Midbrain (tissue), 1 donor: ENCODE results near the gene RIPOR1.
"Not testable (repeated sequence)": the region's sequence is repeated elsewhere in the genome, so short reads cannot be mapped to it uniquely, and the experiment has no call there.

ENCODE experiments used
- DNase-seq: peaks from one replicate; lab custom pipeline; 2025; lab: John Stamatoyannopoulos, UW

The RIPOR1 gene

DNA sequence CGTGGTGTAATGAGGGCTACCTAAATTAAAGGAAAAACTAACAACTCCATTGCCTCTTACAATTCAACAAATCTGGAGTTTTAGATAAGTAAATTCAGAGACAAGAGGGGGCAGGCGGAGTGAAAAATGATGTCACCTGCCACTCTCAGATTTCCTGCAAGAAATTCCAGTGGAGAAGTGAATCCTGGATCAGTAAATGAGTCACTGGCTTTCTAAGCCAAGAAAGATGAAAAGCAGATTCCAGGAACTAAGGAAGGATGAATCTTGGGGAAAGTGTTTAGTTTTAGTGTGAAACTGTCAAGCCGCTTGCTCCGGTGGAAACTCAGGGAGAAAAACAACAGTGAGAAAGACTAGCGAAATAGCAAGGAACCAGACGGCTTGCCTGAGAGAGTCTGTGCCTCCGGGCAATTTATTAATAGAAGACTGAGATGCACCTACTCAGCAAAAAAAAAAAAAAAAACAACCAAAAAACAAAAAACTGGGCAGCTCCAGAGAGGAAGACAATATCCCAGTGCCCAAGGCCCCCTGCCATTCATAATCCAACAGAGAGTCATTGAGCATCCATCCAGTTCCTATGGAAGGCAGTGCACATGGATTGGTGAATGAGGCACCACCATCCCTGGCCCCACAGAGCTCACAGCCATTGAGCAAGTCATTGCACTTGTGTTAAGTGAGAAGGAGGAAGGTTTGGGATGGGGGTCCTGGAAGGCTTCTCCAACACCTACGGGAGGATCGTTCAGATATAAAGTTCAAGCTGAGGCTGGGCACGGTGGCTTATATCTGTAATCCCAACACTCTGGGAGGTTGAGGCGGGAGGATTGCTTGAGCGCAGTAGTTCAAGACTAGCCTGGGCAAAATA is 12.1 kb upstream of the RIPOR1 start:
- no peak for DNase-seq

DNA sequence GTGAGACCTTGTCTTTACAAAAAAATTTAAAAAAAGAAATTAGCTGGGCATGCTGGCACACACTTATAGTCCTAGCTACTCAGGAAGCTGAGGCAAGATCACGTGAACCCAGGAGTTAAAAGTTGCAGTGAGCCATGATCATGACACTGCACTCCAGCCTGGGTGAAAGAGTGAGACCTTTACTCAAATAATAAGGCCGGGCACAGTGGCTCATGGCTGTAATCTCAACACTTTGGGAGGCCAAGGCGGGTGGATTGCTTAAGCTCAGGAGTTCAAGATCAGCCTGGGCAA is 11.5 kb upstream of the RIPOR1 start:
- no peak for DNase-seq

DNA sequence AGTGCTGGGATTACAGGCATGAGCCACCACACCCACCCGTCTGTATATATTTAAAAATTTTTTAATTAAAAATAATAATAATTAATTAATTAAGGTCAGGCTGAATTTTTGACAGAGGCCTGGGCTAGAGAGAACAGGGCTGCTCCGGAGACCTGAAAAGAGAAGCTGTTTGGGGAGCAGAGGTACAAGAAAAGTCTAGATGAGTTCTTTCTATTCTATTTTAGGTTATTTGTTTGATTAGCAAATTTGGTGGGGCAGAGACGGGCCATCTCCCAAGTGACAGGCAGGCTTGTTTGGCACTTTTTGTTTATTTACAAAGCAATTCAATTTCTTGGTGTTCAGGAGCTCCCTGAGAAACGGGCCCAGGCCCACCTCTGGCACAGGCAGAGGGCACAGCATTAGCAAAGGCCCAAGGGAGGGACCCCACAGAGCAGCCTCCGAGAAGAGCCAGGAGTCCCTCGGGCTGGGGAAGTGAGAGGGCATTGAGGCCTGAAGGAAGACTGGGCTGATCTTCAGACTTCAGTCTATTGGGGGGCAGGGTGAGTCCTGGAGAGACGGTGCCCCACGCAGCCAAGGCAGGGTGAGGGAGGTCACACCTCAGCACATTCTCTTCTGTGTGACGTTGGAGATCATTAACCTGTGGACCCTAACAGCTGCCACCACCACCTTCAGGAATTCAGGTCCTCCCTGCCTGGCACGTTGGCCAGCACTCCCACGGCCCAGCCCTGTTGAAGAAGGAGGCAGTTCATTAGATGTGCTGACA is 10.8 kb upstream of the RIPOR1 start:
- no peak for DNase-seq

GRCh38 chr16:67518676-67519075 is 10.0 kb upstream of the RIPOR1 start:
- DNase-seq = no peak

GRCh38 chr16:67519242-67519641 is 9.4 kb upstream of the RIPOR1 start:
- DNase-seq = no peak

DNA sequence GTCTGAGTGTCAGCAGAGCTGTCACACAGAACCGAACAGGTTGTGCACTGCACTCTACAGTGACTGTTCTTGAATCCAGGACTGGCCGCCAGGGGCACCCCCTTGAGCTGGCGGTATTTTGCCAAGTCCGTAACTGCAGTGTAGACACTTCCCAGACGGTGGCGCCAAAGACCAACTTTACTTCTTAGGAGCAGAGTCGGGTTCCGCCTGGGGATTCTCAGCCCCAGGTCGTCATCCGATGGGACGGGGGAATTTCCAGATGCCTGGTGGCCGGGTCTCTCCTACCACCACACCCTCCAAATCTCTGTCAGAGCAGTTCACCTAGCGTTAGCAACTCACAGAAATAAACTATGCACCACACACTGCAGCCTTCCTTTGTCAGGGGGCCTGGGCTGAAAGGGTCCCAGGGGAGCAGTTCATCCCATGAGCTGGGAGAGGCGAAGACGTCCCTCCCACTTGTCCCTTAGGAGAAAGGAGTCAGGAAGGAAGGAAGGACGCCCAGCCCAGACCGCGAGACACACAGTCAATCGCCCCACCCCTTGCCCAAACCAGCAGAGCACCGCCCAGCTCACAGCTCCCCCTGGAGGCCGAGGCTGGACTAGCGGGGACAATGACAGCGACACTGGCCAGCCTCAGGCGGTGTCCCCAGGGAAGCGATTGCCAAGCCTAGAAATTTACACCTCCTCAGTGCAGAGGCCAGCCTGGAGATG is 7.4 kb upstream of the RIPOR1 start:
- peak; percentile 93 for DNase-seq

DNA sequence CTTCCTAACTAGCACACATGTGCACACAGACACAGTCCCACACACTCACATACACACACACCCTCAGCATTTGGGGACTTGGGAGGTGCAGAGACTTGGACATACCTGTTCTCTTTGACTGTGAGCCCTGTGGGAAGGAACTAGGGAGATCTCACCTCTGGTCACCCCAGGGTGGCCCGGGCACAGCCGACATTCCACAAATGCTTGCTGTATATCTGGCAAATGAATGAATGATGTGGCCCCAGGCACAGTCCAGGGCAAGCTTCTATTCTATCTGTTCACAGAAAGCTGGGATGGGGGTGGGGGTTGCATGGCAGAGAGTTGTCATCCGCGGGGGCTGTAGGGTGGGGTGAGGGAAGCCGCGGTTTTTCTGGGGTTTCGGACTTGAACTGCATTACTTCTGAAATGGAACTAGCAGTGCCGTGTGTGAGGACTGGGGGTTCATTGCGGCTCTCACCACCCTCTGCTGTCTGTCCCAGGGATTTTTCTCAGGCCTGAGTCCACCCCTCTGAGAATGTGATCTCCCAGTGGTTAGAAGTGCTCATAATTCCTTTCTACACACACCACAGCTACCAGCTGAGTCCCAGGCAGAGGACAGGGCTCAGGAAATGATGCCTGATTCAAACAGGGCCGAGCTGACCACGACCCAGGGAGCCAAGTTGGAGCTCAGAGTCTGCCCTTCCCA is 3.3 kb upstream of the RIPOR1 start:
- DNase-seq = no peak

- DNase-seq = no peak
Observed at GRCh38 chr16:67526149-67526791, 2.4 kb upstream of the RIPOR1 start.

- no peak for DNase-seq
Observed at GRCh38 chr16:67528870-67529581, 397 bp downstream of the RIPOR1 start.

DNA sequence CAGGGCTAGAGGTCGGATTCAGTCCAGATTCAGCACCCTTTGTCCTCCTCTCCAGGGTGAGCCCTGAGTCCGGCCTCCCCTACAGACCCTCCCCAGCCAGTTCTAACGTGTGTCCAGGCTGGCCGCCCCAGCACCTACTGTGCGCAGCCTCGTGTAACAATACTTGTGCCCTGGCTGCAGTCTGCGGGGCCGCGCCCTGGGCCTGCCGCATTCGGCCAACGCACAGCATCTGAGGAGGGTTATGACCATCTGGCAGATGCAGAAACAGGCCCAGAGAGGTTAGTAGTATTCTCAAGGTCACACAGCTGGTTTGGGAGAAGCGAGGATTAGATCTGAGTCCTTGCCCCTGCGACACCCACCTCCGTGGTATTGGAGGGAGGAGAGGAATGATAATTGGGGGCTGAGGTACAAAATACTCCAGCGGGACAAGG is 968 bp downstream of the RIPOR1 start:
- DNase-seq = no peak

DNA sequence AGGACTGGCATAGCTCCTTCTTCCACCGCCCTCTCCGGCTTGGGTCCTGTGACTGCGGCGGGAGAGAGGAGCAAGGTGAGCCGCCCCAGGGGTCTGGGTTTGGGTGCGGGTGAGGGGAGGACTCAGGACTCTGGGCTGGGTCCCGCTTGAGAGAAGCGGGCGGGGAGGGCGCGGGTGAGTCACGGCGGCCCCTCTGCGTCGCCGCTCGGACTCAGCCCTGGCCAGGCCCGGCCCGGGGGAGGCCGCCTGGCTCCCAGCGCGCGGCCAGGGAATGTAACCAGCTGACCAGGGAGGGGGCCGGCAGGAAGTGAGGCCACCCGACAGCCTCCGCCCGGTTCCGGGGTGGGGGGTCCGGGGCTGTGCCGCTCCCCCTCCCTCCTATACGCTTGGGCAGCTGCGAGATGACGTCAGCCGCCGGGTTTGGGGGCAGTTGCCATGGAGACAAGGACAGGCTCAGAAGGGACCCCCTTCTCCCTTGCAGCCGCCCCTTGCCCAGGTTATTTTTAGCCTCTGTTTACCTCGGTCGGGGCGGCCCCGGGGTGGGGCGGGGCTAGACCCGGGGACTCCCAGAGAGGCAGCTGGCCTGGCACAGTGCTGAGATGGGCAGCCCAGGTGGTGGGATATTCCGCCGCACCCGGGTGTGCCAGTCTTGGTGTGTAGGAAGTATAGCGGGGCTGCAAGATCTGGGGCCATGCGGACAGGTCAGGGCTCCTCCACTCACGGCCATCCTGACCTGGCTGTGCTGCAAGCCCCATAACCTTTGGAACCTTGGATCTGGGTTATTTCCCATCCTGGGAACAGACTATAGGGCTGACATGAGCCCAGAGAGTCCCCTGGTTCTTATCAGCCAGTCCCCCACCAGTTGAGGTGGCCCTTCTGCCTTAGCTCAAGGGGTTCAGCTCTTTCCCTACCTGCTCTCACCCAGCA is 1.6 kb downstream of the RIPOR1 start:
- DNase-seq = peak; percentile 41

DNA sequence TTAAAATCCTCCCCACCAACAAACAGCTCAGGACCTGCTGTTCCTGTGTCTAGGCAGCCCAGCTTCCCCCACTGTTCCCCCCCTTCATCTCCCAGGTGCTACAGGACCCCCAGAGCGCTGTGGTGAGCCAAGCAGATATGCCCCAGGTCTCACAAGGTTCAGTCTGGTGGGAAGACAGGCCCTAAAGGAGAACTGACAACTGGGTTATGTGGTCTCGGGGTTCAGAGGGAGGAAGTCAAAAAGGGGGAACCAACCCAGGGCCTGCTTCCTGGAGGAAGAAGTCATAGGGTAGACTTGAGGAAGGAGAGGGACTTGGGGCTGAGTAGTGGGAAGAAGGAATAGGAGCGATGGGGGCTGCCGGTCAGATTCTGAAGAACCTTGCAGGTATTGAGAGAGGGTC is 2.6 kb downstream of the RIPOR1 start:
- peak; percentile 39 for DNase-seq

GRCh38 chr16:67533024-67533560 is 4.5 kb downstream of the RIPOR1 start:
- DNase-seq = no peak

GRCh38 chr16:67533987-67534386 is 5.4 kb downstream of the RIPOR1 start:
- DNase-seq = not testable (repeated sequence)

- no peak for DNase-seq
Observed at GRCh38 chr16:67534431-67534830, 5.8 kb downstream of the RIPOR1 start.

- DNase-seq = no peak
Observed at GRCh38 chr16:67535201-67535600, 6.6 kb downstream of the RIPOR1 start.

DNA sequence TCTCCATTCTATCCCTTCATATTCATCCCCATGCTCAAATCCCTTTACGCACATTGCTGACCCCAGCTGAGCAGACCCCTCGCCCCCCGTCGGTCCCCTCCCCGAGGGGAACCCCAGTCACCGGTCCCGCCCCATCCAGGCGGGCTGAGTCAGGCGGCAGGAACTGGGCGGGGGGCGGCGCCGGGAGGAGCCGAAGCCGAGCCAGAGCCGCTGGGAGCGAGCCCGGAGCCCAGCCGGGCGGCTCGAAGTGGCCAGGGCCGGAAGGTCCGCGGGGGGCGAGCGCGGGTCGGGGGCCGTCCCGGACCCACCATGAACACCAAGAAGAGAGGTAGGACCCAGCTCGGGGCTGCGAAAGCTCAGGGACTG is 8.6 kb downstream of the RIPOR1 start:
- DNase-seq = peak; percentile 22

DNA sequence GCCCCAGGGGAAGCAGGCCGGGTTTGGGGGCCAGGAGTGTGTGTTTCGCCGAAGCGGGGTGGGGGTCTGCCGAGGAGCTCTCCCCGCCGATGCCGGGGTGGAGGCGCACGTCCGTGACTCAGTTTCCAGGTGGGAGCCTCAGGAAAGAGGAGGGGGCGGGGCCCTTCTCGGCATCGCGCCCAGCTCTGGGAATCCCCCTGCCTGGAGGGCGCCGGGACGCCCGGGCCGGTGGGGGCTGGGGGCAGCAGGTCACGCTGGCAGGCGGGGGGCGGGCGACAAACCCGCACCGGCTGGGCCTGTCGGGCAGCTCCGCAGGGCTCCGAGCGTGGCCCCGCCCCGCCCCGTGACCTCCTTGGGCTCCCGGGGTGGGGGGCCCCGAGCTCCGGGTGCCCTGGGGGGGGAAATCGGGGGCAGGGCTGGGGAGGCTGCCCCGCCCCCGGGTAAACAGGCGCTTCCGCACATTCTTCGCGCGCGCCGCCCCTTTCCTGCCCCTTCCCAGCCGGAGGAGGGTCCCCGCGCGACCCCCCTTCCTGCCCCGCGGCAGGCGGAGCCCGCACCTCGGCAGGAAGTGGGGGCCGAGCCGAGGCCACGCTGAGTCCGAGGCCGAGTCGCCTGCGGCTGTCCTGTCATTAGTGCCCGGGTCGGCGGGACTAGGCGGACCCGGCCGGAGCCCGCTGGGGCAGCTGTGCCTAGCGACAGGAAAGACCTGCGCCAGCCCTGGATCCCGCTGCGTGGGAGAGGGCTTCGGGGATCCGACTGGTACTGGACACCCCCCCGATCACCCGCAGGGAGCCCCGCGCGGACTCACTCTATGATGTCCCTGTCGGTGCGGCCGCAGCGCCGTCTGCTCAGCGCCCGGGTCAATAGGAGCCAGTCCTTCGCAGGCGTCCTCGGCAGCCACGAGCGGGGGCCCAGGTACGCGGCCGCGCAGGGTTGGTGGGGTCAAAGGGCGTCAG is 9.3 kb downstream of the RIPOR1 start:
- peak; percentile 12 for DNase-seq
